ENCODE results near the gene SMC1A.

SMC1A gene

GRCh38 chrX:53422086-53422860, at the start of gene SMC1A:
SMC1A (minus strand) TSS chrX:53422654; CDS start chrX:53422600, 54 bp downstream.
- TF ChIP-seq CTCF (IDR thresholded peaks at IDR 0.05) = no peak

DNA sequence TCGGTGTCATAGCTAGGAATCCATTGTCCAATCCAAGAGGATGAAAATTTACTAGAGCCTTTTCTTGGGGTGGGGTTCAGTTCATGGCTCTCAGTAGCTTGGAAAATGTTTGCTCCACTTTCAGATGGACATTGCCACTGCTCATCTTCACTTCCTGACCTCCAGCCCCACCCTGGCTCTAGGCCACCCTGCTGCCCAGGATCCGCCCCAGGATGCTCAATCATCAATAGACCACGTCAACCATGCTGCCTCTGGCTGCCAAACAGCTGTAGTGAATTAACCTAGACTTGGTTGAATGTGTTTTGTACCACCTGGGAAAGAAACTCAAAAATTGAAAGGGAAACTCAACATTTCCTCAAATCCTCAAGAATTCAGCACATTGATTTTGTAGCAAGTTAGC, 48.9 kb upstream of the SMC1A start:
- TF ChIP-seq CTCF (IDR thresholded peaks at IDR 0.05) = no peak

GRCh38 chrX:53458082-53458481, 35.6 kb upstream of the SMC1A start:
- peak; percentile 16; the same call in 1 of the 2 replicates for TF ChIP-seq CTCF (IDR thresholded peaks at IDR 0.05)

GRCh38 chrX:53456254-53456653, 33.8 kb upstream of the SMC1A start:
- no peak for TF ChIP-seq CTCF (IDR thresholded peaks at IDR 0.05)

GRCh38 chrX:53452812-53453211, 30.4 kb upstream of the SMC1A start:
- no peak for TF ChIP-seq CTCF (IDR thresholded peaks at IDR 0.05)

- TF ChIP-seq CTCF (IDR thresholded peaks at IDR 0.05) = no peak
These were observed 27.2 kb upstream of the SMC1A start for GRCh38 chrX:53449632-53450031.

DNA sequence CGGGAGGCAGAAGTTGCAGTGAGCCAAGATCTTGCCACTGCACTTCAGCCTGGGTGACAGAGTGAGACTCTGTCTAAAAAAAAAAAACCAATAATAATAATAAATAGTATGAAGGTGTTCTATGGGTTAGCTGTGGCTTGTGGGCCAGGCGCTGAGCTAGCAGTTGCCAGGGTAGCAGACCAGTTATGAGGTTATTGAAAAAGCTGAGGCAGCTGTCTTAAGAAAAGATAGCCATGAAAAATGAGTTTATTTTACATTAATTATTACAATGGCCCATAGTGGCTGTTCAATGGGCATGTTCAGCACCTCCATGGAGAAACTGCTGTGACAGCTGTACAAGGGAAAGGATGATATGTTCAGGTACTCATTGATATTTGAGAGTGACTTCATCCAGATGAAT, 25.0 kb upstream of the SMC1A start:
- no peak for TF ChIP-seq CTCF (IDR thresholded peaks at IDR 0.05)

- TF ChIP-seq CTCF (IDR thresholded peaks at IDR 0.05) = peak; percentile 52
These were observed 23.5 kb upstream of the SMC1A start for GRCh38 chrX:53445977-53446376.
